Measurements from ENCODE around the gene APOL5. TPM values are rescaled to one million over a fixed set of nuclear protein-coding genes. Genes with fewer than 3 reads are reported as not detected.

Gene APOL5, protein sequence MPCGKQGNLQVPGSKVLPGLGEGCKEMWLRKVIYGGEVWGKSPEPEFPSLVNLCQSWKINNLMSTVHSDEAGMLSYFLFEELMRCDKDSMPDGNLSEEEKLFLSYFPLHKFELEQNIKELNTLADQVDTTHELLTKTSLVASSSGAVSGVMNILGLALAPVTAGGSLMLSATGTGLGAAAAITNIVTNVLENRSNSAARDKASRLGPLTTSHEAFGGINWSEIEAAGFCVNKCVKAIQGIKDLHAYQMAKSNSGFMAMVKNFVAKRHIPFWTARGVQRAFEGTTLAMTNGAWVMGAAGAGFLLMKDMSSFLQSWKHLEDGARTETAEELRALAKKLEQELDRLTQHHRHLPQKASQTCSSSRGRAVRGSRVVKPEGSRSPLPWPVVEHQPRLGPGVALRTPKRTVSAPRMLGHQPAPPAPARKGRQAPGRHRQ
- not detected in 2 replicates for total RNA-seq

DNA sequence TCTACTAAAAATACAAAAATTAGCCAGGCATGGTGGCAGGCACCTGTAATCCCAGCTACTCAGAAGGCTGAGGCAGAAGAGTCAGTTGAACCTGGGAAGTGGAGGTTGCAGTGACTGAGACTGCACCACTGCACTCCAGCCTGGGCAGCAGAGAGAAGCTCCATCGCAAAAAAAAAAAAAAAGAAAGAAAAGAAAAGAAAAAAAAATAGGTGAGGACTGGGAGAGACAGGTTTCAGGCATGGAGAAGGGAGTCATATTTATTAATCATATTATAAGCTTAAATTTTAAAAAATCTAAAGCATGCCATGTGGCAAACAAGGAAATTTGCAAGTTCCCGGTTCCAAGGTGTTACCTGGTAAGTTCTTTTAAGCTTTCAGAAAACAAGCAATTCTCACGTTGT is at the start of gene APOL5:
Gene APOL5 (plus strand): TSS at position 301 of the 400 bp plus-strand sequence. CDS start 0 bp downstream, at position 301.

Other genes starting within 250 kb of the APOL5 start
- gene RASD2, start 177.0 kb upstream of the APOL5 start, total RNA-seq, result 0.95 TPM in 1 of 2 replicates, not detected in the other
- 0.16 TPM in 1 of 2 replicates, not detected in the other for gene MB, start 100.5 kb upstream of the APOL5 start, total RNA-seq
- gene APOL6, start 69.4 kb upstream of the APOL5 start, total RNA-seq, result 13.7 and 14.5 TPM in 2 replicates

All from bronchial smooth muscle cell (primary cell).